GM12878 (cell line): Measurements from ENCODE around the gene TMEM97. TPM values are rescaled to one million over a fixed set of nuclear protein-coding genes. Genes with fewer than 3 reads are reported as not detected.

Experiments
- ATF3 ChIP-seq: IDR thresholded peaks from 2 replicates; pipeline ENCODE4 v1.6.1; 2011; ENCODE audit warnings: low read depth, mild to moderate bottlenecking, low read length, moderate library complexity, borderline replicate concordance; ENCODE audit errors: extremely low read depth
- BACH1 ChIP-seq: fragments of 450-650 bp; IDR thresholded peaks from 2 replicates; pipeline ENCODE4 v1.6.1; 2017; ENCODE audit warnings: mild to moderate bottlenecking, borderline replicate concordance
- CBX3 ChIP-seq: fragments of 200-600 bp; sonication (generic); IDR thresholded peaks from 2 replicates; pipeline ENCODE4 v1.6.1; 2016; ENCODE audit warnings: low read depth, borderline replicate concordance
- CHD4 ChIP-seq: fragments of 200-600 bp; sonication (generic); IDR thresholded peaks from 2 replicates; pipeline ENCODE4 v1.6.1; 2016; ENCODE audit warnings: mild to moderate bottlenecking
- EED ChIP-seq: sonication (generic); IDR thresholded peaks from 2 replicates; pipeline ENCODE4 v1.6.1; 2016; ENCODE audit warnings: antibody characterized with exemption, low read depth
- EGR1 ChIP-seq, 2 experiments: IDR thresholded peaks; 1 replicate in 1 of 2; 2 replicates in 1 of 2; pipeline ENCODE4 v1.6.1; 2011 to 2012; ENCODE audit warnings: low read depth in 2 of 2, low read length in 2 of 2, borderline replicate concordance in 1 of 2, mild to moderate bottlenecking in 1 of 2, moderate library complexity in 1 of 2
- ETV6 ChIP-seq, 2 experiments: fragments of 450-650 bp in 1 of 2; IDR thresholded peaks in 1 of 2; conservative IDR thresholded peaks in 1 of 2; 2 replicates each; pipeline ENCODE4 v1.6.1; 2014; ENCODE audit warnings: antibody characterized with exemption in 1 of 2, borderline replicate concordance in 1 of 2, low read depth in 1 of 2, mild to moderate bottlenecking in 1 of 2, moderate library complexity in 1 of 2
- GABPA ChIP-seq: IDR thresholded peaks from 2 replicates; pipeline ENCODE4 v1.6.1; 2014; ENCODE audit warnings: antibody characterized with exemption, low read depth, mild to moderate bottlenecking, inconsistent platforms
- HCFC1 ChIP-seq: fragments of 150-350 bp; IDR thresholded peaks from 2 replicates; pipeline ENCODE4 v1.6.1; 2014; ENCODE audit warnings: low read length
- HDAC6 ChIP-seq: fragments of 200-600 bp; sonication (generic); IDR thresholded peaks from one replicate; pipeline ENCODE4 v1.8.0; 2017; ENCODE audit warnings: antibody characterized with exemption; ENCODE audit not compliant: unreplicated experiment
- HDGF ChIP-seq: fragments of 450-650 bp; IDR thresholded peaks from 2 replicates; pipeline ENCODE4 v1.6.1; 2016; ENCODE audit warnings: antibody characterized with exemption
- KLF5 ChIP-seq: fragments of 450-650 bp; IDR thresholded peaks from 2 replicates; pipeline ENCODE4 v1.6.1; 2014; ENCODE audit warnings: mild to moderate bottlenecking; ENCODE audit not compliant: partially characterized antibody
- NFIC ChIP-seq: IDR thresholded peaks from 2 replicates; pipeline ENCODE4 v1.6.1; 2012; ENCODE audit warnings: low read depth, mild to moderate bottlenecking, inconsistent platforms, low read length, moderate library complexity
- NFXL1 ChIP-seq: fragments of 450-650 bp; IDR thresholded peaks from 2 replicates; pipeline ENCODE4 v1.6.1; 2017; ENCODE audit warnings: antibody characterized with exemption, mild to moderate bottlenecking, borderline replicate concordance
- NFYB ChIP-seq: IDR thresholded peaks from 2 replicates; pipeline ENCODE4 v1.6.1; 2011; ENCODE audit warnings: low read depth, mild to moderate bottlenecking, low read length, improper control_type of control experiment, moderate library complexity; ENCODE audit not compliant: insufficient read depth
- NR2F1 ChIP-seq: fragments of 450-650 bp; conservative IDR thresholded peaks from 2 replicates; pipeline ENCODE4 v1.6.1; 2017; ENCODE audit warnings: mild to moderate bottlenecking
- PAX8 ChIP-seq: fragments of 450-650 bp; IDR thresholded peaks from 2 replicates; pipeline ENCODE4 v1.6.1; 2017; ENCODE audit warnings: mild to moderate bottlenecking, moderate library complexity
- POU2F2 ChIP-seq: IDR thresholded peaks from 3 replicates; pipeline ENCODE4 v1.6.1; 2011; ENCODE audit warnings: low read depth, mild to moderate bottlenecking, low read length, borderline replicate concordance
- RUNX3 ChIP-seq: IDR thresholded peaks from 2 replicates; pipeline ENCODE4 v1.6.1; 2012; ENCODE audit warnings: low read length, inconsistent platforms
- SMC3 ChIP-seq: IDR thresholded peaks from 2 replicates; pipeline ENCODE4 v1.6.1; 2011; ENCODE audit warnings: low read length, improper control_type of control experiment, borderline replicate concordance
- TARDBP ChIP-seq: IDR thresholded peaks from 2 replicates; pipeline ENCODE4 v1.6.1; 2016; ENCODE audit warnings: borderline replicate concordance
- TBL1XR1 ChIP-seq: IDR thresholded peaks from 2 replicates; pipeline ENCODE4 v1.6.1; 2012; ENCODE audit warnings: low read depth, low read length, improper control_type of control experiment
- TCF7 ChIP-seq: IDR thresholded peaks from 2 replicates; pipeline ENCODE4 v1.6.1; 2014; ENCODE audit warnings: antibody characterized with exemption, borderline replicate concordance
- USF1 ChIP-seq: IDR thresholded peaks from 2 replicates; pipeline ENCODE4 v1.6.1; 2011; ENCODE audit warnings: borderline replicate concordance, low read depth, mild to moderate bottlenecking, moderate library complexity, mixed read lengths, low read length; ENCODE audit not compliant: insufficient read depth; ENCODE audit errors: extremely low read length
- ZBTB11 ChIP-seq: fragments of 450-650 bp; formaldehyde crosslinking; IDR thresholded peaks from 2 replicates; pipeline ENCODE4 v1.5.0; 2022; ENCODE audit warnings: mild to moderate bottlenecking, missing genetic modification characterization
- ZNF217 ChIP-seq: fragments of 450-650 bp; IDR thresholded peaks from 2 replicates; pipeline ENCODE4 v1.6.1; 2017; ENCODE audit warnings: antibody characterized with exemption, mild to moderate bottlenecking
- ZNF274 ChIP-seq: IDR thresholded peaks from one replicate; pipeline ENCODE4 v1.8.0; 2011; ENCODE audit not compliant: insufficient read length, insufficient read depth
- polyA plus RNA-seq, 11 experiments: library from polyadenylated mRNA; depleted of rRNA in 4 of 11; unstranded in 6 of 11; stranded (reverse) in 5 of 11; fragments of >200 nt; fragmentation: Nextera tagmentation in 4 of 11; fragmentation: Illumina TruSeq in 1 of 11; extraction: Ambion mirVana in 4 of 11; extraction: Trizol in 1 of 11; gene quantifications; 1 replicate in 1 of 11; 2 replicates in 10 of 11; pipeline versions ENCODE4 v1.2.1 to v1.2.3, GENCODE V29; 2011 to 2016; ENCODE audit warnings: inconsistent platforms in 2 of 11, missing spikeins in 2 of 11, low read depth in 1 of 11
- total RNA-seq, 4 experiments: library from RNA; depleted of rRNA in 3 of 4; stranded (reverse); fragments of >200 nt in 3 of 4; fragmentation: Illumina TruSeq in 1 of 4; extraction: Trizol in 1 of 4; gene quantifications; 2 replicates each; pipeline versions ENCODE4 v1.2.1 to v1.2.3, GENCODE V29; 2013 to 2021

TMEM97 gene
- total and polyA plus RNA-seq, 10 of the 15 experiments (the other 5 are each of a cell fraction or from before 2014, with no cell fraction given) = 58.0 to 134 (median 86.0) TPM

GRCh38 chr17:28357061-28357900 is 38.3 kb downstream of the TMEM97 start, which contains the start of gene POLDIP2 (continued):
- TF ChIP-seq EGR1 (IDR thresholded peaks at IDR 0.05; ENCODE audit: borderline replicate concordance in 1 of 2, low read depth in 2 of 2, low read length in 2 of 2) (peak; percentile 52 to 69; a peak in 2 of 3 replicates), BACH1 (peak; percentile 86), EED (no peak), USF1 (peak; percentile 91), NFXL1 (no peak), NR2F1 (peak; percentile 64), ZNF274 (no peak), TARDBP (peak; percentile 69; the same call in 1 of the 2 replicates), HDGF (no peak), ZBTB11 (CRISPR knock-in tag) (peak; percentile 82), ATF3 (peak; percentile 91), TCF7 (no peak), POU2F2 (no peak), GABPA (peak; percentile 98), HDAC6 (peak; percentile 30), KLF5 (peak; percentile 66), NFYB (peak; percentile 17; the same call in 1 of the 2 replicates), ETV6 (conservative IDR thresholded peaks at IDR 0.05 in 1 of 2, IDR thresholded peaks at IDR 0.05 in 1 of 2; ENCODE audit: borderline replicate concordance in 1 of 2, low read depth in 1 of 2) (peak in 1 of 2 experiments; percentile 34; a peak in 1 of 4 replicates), CHD4 (no peak), PAX8 (no peak), NFIC (peak; percentile 48; the same call in 1 of the 2 replicates), HCFC1 (peak; percentile 83), TBL1XR1 (peak; percentile 44; the same call in 1 of the 2 replicates), CBX3 (no peak), SMC3 (peak; percentile 14; the same call in 1 of the 2 replicates), RUNX3 (peak; percentile 36; the same call in 1 of the 2 replicates), ZNF217 (no peak)
